Stomach (tissue), 9 donors: ENCODE measurements around the gene SSUH2. TPM values are rescaled to one million over a fixed set of nuclear protein-coding genes. Genes with fewer than 3 reads are reported as not detected.

Source experiments
- DNase-seq, 2 donors: peaks; one replicate each; pipeline versions ENCODE4 v3.0.0 to v3.0.0-alpha.2; 2013 to 2019
- H3K27ac ChIP-seq, 5 donors: fragments of 200-600 bp in 4 of 5; sonication (generic) in 4 of 5; one replicate each; pipeline ENCODE4 v1.5.1; 2013 to 2019; ENCODE audit warnings: mild to moderate bottlenecking in 1 of 5, moderate library complexity in 1 of 5
- H3K27me3 ChIP-seq, 3 donors: fragments of 200-600 bp; sonication (generic); one replicate each; pipeline ENCODE4 v1.5.1; 2017 to 2019; ENCODE audit warnings: mixed run types in 1 of 3
- H3K36me3 ChIP-seq, 4 donors: fragments of 200-600 bp; sonication (generic); 1 replicate in 3 of 4; 2 replicates in 1 of 4; pipeline ENCODE4 v1.5.1; 2016 to 2019
- H3K4me1 ChIP-seq, 4 donors: fragments of 200-600 bp; sonication (generic); one replicate each; pipeline ENCODE4 v1.5.1; 2016 to 2019
- H3K4me3 ChIP-seq, 4 donors: fragments of 200-600 bp; sonication (generic) in 3 of 4; one replicate each; pipeline ENCODE4 v1.5.1; 2016 to 2019; ENCODE audit warnings: mild to moderate bottlenecking in 1 of 4
- H3K9me3 ChIP-seq, 4 donors: fragments of 200-600 bp; sonication (generic); one replicate each; pipeline ENCODE4 v1.5.1; 2016 to 2019
- EP300 ChIP-seq: sonication (generic); formaldehyde crosslinking; IDR thresholded peaks from one replicate; pipeline ENCODE4 v1.6.1; 2017; ENCODE audit warnings: antibody characterized with exemption
- POLR2A ChIP-seq, 4 donors: fragments of 450-650 bp; IDR thresholded peaks; one replicate each; pipeline ENCODE4 v1.6.1; 2016; ENCODE audit warnings: antibody characterized with exemption in 4 of 4, control low read depth in 2 of 4, mild to moderate bottlenecking in 1 of 4, moderate library complexity in 1 of 4
- POLR2AphosphoS5 ChIP-seq, 3 donors: sonication (generic); formaldehyde crosslinking; IDR thresholded peaks; one replicate each; pipeline ENCODE4 v1.6.1; 2016; ENCODE audit warnings: antibody characterized with exemption in 3 of 3
- WGBS, 5 donors: extraction: QIAGEN DNeasy Blood & Tissue Kit in 3 of 5; methylation state at CpG; one replicate each; pipeline versions ENCODE4 v1.1.5 to v1.1.7; 2013 to 2018; 5-methylcytosine and 5-hydroxymethylcytosine counted together
- intact Hi-C: fragments of 100-400 bp; cut with DNase I; formaldehyde crosslinking; loops from one replicate; pipeline ENCODE4 v1.15.1; 2023; ENCODE audit warnings: low total_unique reads
- polyA plus RNA-seq, 3 donors: library from polyadenylated mRNA; stranded (reverse); fragments of 200-250 nt; gene quantifications; one replicate each; pipeline ENCODE4 v1.2.3, GENCODE V29; 2013
- total RNA-seq, 5 donors: library from RNA; depleted of rRNA; stranded (reverse); fragments of >200 nt; gene quantifications; one replicate each; pipeline versions ENCODE4 v1.1.0 to v1.2.3, GENCODE V29; 2014 to 2016
- TF ChIP-seq, protein P1 (sequence below), 7 experiments: fragments of 450-650 bp in 4 of 7; fragments of 200-600 bp in 3 of 7; sonication (generic) in 3 of 7; IDR thresholded peaks; one replicate each; pipeline ENCODE4 v1.5.1; 2016 to 2019; ENCODE audit warnings: antibody characterized with exemption in 7 of 7, control low read depth in 2 of 7, mild to moderate bottlenecking in 1 of 7
- donor health status: healthy with polysubstance abuse.
- donor health status: Bipolar disorder and iron deficiency.
- donor health status: healthy.

Gene SSUH2
- total and polyA plus RNA-seq, 8 donors, result 0.35 to 6.3 (median 1.0) TPM; not detected in 2

DNA sequence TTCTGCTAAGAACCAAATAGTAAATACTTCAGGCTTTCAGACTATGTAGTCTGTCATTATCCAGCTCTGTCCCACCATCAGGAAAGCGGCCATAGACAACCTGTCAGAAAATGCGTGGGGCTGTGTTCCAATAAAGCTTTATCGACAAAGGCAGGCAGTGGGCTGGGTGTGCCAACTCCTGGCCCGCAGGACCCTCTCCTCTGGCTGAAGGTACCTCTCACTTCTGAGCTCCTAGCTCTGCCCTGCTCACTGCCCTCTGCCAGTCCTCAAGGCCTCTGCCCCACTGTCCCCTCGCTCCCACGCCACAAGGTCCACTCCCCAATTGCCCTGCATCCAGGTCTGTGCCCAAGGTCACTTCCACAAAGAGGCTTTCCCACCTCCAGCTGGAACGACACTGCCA, 20.0 kb downstream of the SSUH2 start:
- H3K9me3 ChIP-seq, result no peaks in the 10 kb centered on the region
- H3K27ac ChIP-seq, result no peak overlapping the region
- DNase-seq, result no peak
- TF ChIP-seq, protein P1, sequence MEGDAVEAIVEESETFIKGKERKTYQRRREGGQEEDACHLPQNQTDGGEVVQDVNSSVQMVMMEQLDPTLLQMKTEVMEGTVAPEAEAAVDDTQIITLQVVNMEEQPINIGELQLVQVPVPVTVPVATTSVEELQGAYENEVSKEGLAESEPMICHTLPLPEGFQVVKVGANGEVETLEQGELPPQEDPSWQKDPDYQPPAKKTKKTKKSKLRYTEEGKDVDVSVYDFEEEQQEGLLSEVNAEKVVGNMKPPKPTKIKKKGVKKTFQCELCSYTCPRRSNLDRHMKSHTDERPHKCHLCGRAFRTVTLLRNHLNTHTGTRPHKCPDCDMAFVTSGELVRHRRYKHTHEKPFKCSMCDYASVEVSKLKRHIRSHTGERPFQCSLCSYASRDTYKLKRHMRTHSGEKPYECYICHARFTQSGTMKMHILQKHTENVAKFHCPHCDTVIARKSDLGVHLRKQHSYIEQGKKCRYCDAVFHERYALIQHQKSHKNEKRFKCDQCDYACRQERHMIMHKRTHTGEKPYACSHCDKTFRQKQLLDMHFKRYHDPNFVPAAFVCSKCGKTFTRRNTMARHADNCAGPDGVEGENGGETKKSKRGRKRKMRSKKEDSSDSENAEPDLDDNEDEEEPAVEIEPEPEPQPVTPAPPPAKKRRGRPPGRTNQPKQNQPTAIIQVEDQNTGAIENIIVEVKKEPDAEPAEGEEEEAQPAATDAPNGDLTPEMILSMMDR (IDR thresholded peaks at IDR 0.05), result no peak
- TF ChIP-seq POLR2A (IDR thresholded peaks at IDR 0.05) (no peak), EP300 (no peak), POLR2AphosphoS5 (IDR thresholded peaks at IDR 0.05) (no peak)
- intact Hi-C loops, result loop anchor here (5.0 kb wide), 1 partner anchor 182 kb away; no protein-coding TSS in a partner anchor
- 94 to 95% (median 94%) methylated on average over 7 of the region's 7 CpGs for WGBS, 5 donors
- peaks cover 0 to 17% (median 12%) of the 10 kb centered on the region in 4 donors for H3K4me1 ChIP-seq
- no peaks in the 10 kb centered on the region for H3K36me3 ChIP-seq
- no peaks in the 10 kb centered on the region for H3K27me3 ChIP-seq
- no peak overlapping the region for H3K4me3 ChIP-seq

- DNase-seq, result no peak
- peaks cover 0 to 7% (median 3%) of the 10 kb centered on the region in 4 donors for H3K9me3 ChIP-seq
- no peak overlapping the region for H3K4me3 ChIP-seq
- no peaks in the 10 kb centered on the region for H3K36me3 ChIP-seq
- H3K4me1 ChIP-seq, result peaks cover 0 to 17% (median 12%) of the 10 kb centered on the region in 4 donors
- TF ChIP-seq EP300, result no peak
- no peak for TF ChIP-seq POLR2AphosphoS5 (IDR thresholded peaks at IDR 0.05)
- TF ChIP-seq, protein P1 (IDR thresholded peaks at IDR 0.05), result no peak
- no peak for TF ChIP-seq POLR2A (IDR thresholded peaks at IDR 0.05)
- H3K27ac ChIP-seq, result no peak overlapping the region
- H3K27me3 ChIP-seq, result no peaks in the 10 kb centered on the region
- WGBS, 5 donors, result 82 to 90% (median 86%) methylated on average over 14 of the region's 14 CpGs
- intact Hi-C loops, result loop anchor here (5.0 kb wide), 1 partner anchor 181 kb away; no protein-coding TSS in a partner anchor
Observed at GRCh38 chr3:8623741-8624140, 20.9 kb downstream of the SSUH2 start.

GRCh38 chr3:8622873-8623691, 21.5 kb downstream of the SSUH2 start:
- peak; percentile 73 to 91 for DNase-seq
- Histone ChIP-seq H3K36me3 (no peaks in the 10 kb centered on the region), H3K4me3 (no peak overlapping the region), H3K4me1 (peaks cover 0 to 17% (median 12%) of the 10 kb centered on the region in 4 donors), H3K27me3 (no peaks in the 10 kb centered on the region), H3K27ac (no peak overlapping the region), H3K9me3 (peaks cover 0 to 10% (median 4%) of the 10 kb centered on the region in 4 donors)
- 42 to 52% (median 47%) methylated on average over 19 to 24 of the region's 24 CpGs for WGBS, 5 donors
- intact Hi-C loops, result loop anchor here (5.0 kb wide), 1 partner anchor 181 kb away; no protein-coding TSS in a partner anchor
- TF ChIP-seq POLR2AphosphoS5 (IDR thresholded peaks at IDR 0.05) (no peak), POLR2A (IDR thresholded peaks at IDR 0.05) (no peak), EP300 (no peak)
- TF ChIP-seq, protein P1 (IDR thresholded peaks at IDR 0.05), result peak in 5 of 7 experiments; percentile 70 to 91 (median 83)

- no peaks in the 10 kb centered on the region for H3K36me3 ChIP-seq
- TF ChIP-seq POLR2A (IDR thresholded peaks at IDR 0.05), result no peak
- peak in 2 of 3 donors; percentile 54 to 56 for TF ChIP-seq POLR2AphosphoS5 (IDR thresholded peaks at IDR 0.05)
- peak; percentile 24 to 53 for DNase-seq
- no peaks in the 10 kb centered on the region for H3K27me3 ChIP-seq
- peaks cover 0 to 17% (median 12%) of the 10 kb centered on the region in 4 donors for H3K4me1 ChIP-seq
- 73 to 79% (median 78%) methylated on average over 4 of the region's 4 CpGs for WGBS, 5 donors
- intact Hi-C loops, result loop anchor here (5.0 kb wide), 1 partner anchor 180 kb away; no protein-coding TSS in a partner anchor
- H3K9me3 ChIP-seq, result peaks cover 0 to 10% (median 4%) of the 10 kb centered on the region in 4 donors
- H3K4me3 ChIP-seq, result no peak overlapping the region
- H3K27ac ChIP-seq, result peak overlapping the region in 4 of 5 donors; percentile 19 to 58 (median 38)
Observed at GRCh38 chr3:8621872-8622271, 22.7 kb downstream of the SSUH2 start.
